GM23338 (cell line): ENCODE measurements around the gene SLC36A4. TPM values are rescaled to one million over a fixed set of nuclear protein-coding genes. Genes with fewer than 3 reads are reported as not detected.

ENCODE experiments used
- ATAC-seq: fragments of 200-7000 bp; cut with Tn5 transposase; 3 replicates; pipeline ENCODE4 v1.9.1; 2020
- DNase-seq: peaks from one replicate; pipeline ENCODE4 v3.0.0-alpha.2; 2015; ENCODE audit warnings: low spot score
- H2AFZ ChIP-seq: fragments of 200-600 bp; sonication (generic); 2 replicates; pipeline ENCODE4 v1.8.0; 2016; ENCODE audit warnings: antibody characterized with exemption, mild to moderate bottlenecking, moderate library complexity
- H3F3A ChIP-seq: fragments of 200-600 bp; sonication (generic); replicated peaks from 2 replicates; pipeline ENCODE4 v1.8.0; 2017; ENCODE audit warnings: antibody characterized with exemption, mixed run types, low read depth
- H3K27ac ChIP-seq: fragments of 200-600 bp; sonication (generic); 2 replicates; pipeline ENCODE4 v1.6.1; 2016; ENCODE audit warnings: low read depth
- H3K27me3 ChIP-seq: fragments of 200-600 bp; sonication (generic); 2 replicates; pipeline ENCODE4 v1.8.0; 2016; ENCODE audit warnings: mild to moderate bottlenecking, mixed run types, moderate library complexity; ENCODE audit not compliant: insufficient read depth
- H3K36me3 ChIP-seq: fragments of 200-600 bp; sonication (generic); 2 replicates; pipeline ENCODE4 v1.8.0; 2016; ENCODE audit warnings: mild to moderate bottlenecking; ENCODE audit not compliant: insufficient read depth
- H3K4me1 ChIP-seq: fragments of 200-600 bp; sonication (generic); 2 replicates; pipeline ENCODE4 v1.8.0; 2016; ENCODE audit warnings: mild to moderate bottlenecking, moderate library complexity; ENCODE audit not compliant: insufficient read depth
- H3K4me2 ChIP-seq: fragments of 200-600 bp; sonication (generic); 2 replicates; pipeline ENCODE4 v1.7.1; 2017; ENCODE audit warnings: mixed run types
- H3K4me3 ChIP-seq: fragments of 200-600 bp; sonication (generic); 2 replicates; pipeline ENCODE4 v1.6.1; 2016; ENCODE audit warnings: mixed run types
- H3K79me2 ChIP-seq: fragments of 200-600 bp; sonication (generic); replicated peaks from 2 replicates; pipeline ENCODE4 v1.8.0; 2017; ENCODE audit warnings: mild to moderate bottlenecking; ENCODE audit not compliant: insufficient read depth
- H3K9me2 ChIP-seq: fragments of 200-600 bp; sonication (generic); 2 replicates; pipeline ENCODE4 v1.8.0; 2017; ENCODE audit not compliant: insufficient read depth
- H4K20me1 ChIP-seq: fragments of 200-600 bp; sonication (generic); replicated peaks from 2 replicates; pipeline ENCODE4 v1.8.0; 2017; ENCODE audit warnings: mild to moderate bottlenecking; ENCODE audit not compliant: insufficient read depth
- H3K27ac Mint-ChIP-seq: 2 replicates; pipeline ENCODE4 v1.8.0; 2020; ENCODE audit warnings: inconsistent platforms, mild to moderate bottlenecking, moderate library complexity, mixed read lengths
- H3K27me3 Mint-ChIP-seq: 3 replicates; pipeline ENCODE4 v1.8.0; 2022; ENCODE audit warnings: low read depth, mild to moderate bottlenecking, moderate library complexity, mixed read lengths, inconsistent platforms; ENCODE audit not compliant: insufficient read depth, poor library complexity
- H3K36me3 Mint-ChIP-seq: 3 replicates; pipeline ENCODE4 v1.8.0; 2021; ENCODE audit warnings: low read depth, mild to moderate bottlenecking, inconsistent platforms, moderate library complexity, mixed read lengths
- H3K4me1 Mint-ChIP-seq: 3 replicates; pipeline ENCODE4 v1.8.0; 2020; ENCODE audit warnings: mild to moderate bottlenecking, inconsistent platforms, mixed read lengths
- H3K4me3 Mint-ChIP-seq: 3 replicates; pipeline ENCODE4 v1.8.0; 2021; ENCODE audit warnings: moderate library complexity, mild to moderate bottlenecking, inconsistent platforms, mixed read lengths
- H3K9me3 Mint-ChIP-seq: 3 replicates; pipeline ENCODE4 v1.8.0; 2020; ENCODE audit warnings: moderate library complexity, mild to moderate bottlenecking, inconsistent platforms, mixed read lengths
- CREB1 ChIP-seq: fragments of 250-450 bp; sonication (Bioruptor Pico); IDR thresholded peaks from 2 replicates; pipeline ENCODE4 v1.5.0; 2020; ENCODE audit warnings: low read depth, mild to moderate bottlenecking, moderate library complexity
- CTCF ChIP-seq, 2 experiments: fragments of 200-600 bp in 1 of 2; sonication (generic) in 1 of 2; conservative IDR thresholded peaks; 2 replicates each; pipeline versions ENCODE4 v1.5.1 to v1.6.1; 2016 to 2017; ENCODE audit warnings: antibody characterized with exemption in 2 of 2, low read depth in 2 of 2, mild to moderate bottlenecking in 2 of 2, moderate library complexity in 1 of 2
- ETS1 ChIP-seq: IDR thresholded peaks from 2 replicates; pipeline ENCODE4 v1.6.1; 2016; ENCODE audit warnings: antibody characterized with exemption
- EZH2 ChIP-seq: fragments of 200-600 bp; sonication (generic); IDR thresholded peaks from one replicate; pipeline ENCODE4 v1.8.0; 2017; ENCODE audit warnings: antibody characterized with exemption, mild to moderate bottlenecking, low read depth; ENCODE audit not compliant: unreplicated experiment
- EZH2phosphoT487 ChIP-seq: fragments of 200-600 bp; sonication (generic); IDR thresholded peaks from one replicate; pipeline ENCODE4 v1.8.1; 2018; ENCODE audit warnings: antibody characterized with exemption; ENCODE audit not compliant: unreplicated experiment
- JUNB ChIP-seq: IDR thresholded peaks from one replicate; pipeline ENCODE4 v1.6.1; 2016; ENCODE audit warnings: antibody characterized with exemption; ENCODE audit not compliant: unreplicated experiment
- NANOG ChIP-seq: IDR thresholded peaks from 2 replicates; pipeline ENCODE4 v1.6.1; 2016; ENCODE audit warnings: antibody characterized with exemption, borderline replicate concordance
- POLR2AphosphoS5 ChIP-seq: IDR thresholded peaks from 2 replicates; pipeline ENCODE4 v1.6.1; 2016; ENCODE audit warnings: antibody characterized with exemption, low read depth
- STAT1 ChIP-seq: IDR thresholded peaks from one replicate; pipeline ENCODE4 v1.6.1; 2016; ENCODE audit warnings: antibody characterized with exemption; ENCODE audit not compliant: unreplicated experiment
- ZNF114 ChIP-seq: fragments of 250-450 bp; sonication (Bioruptor Pico); IDR thresholded peaks from 2 replicates; pipeline ENCODE4 v1.5.0; 2020; ENCODE audit warnings: mild to moderate bottlenecking, moderate library complexity
- ZNF331 ChIP-seq: fragments of 250-450 bp; sonication (Bioruptor Pico); IDR thresholded peaks from 2 replicates; pipeline ENCODE4 v1.5.0; 2020; ENCODE audit warnings: low read depth, mild to moderate bottlenecking, moderate library complexity
- polyA plus RNA-seq: library from polyadenylated mRNA; unstranded; fragments of >200 nt; fragmentation: Nextera tagmentation; extraction: Ambion mirVana; gene quantifications from 2 replicates; pipeline ENCODE4 v1.2.1, GENCODE V29; 2016
- total RNA-seq: library from RNA; depleted of rRNA; stranded (reverse); fragments of >200 nt; shearing (Covaris generic); gene quantifications from 2 replicates; pipeline ENCODE4 v1.2.3, GENCODE V29; 2014
- TF ChIP-seq, protein P1 (sequence below): IDR thresholded peaks from one replicate; pipeline ENCODE4 v1.6.1; 2018; ENCODE audit warnings: antibody characterized with exemption; ENCODE audit not compliant: unreplicated experiment
- TF ChIP-seq, protein P2 (sequence below): fragments of 250-450 bp; sonication (Bioruptor Pico); IDR thresholded peaks from 2 replicates; pipeline ENCODE4 v1.5.0; 2020; ENCODE audit warnings: mild to moderate bottlenecking, moderate library complexity

The SLC36A4 gene
- total and polyA plus RNA-seq, 2 experiments from 2014 or later: 24.9 to 34.6 TPM

DNA sequence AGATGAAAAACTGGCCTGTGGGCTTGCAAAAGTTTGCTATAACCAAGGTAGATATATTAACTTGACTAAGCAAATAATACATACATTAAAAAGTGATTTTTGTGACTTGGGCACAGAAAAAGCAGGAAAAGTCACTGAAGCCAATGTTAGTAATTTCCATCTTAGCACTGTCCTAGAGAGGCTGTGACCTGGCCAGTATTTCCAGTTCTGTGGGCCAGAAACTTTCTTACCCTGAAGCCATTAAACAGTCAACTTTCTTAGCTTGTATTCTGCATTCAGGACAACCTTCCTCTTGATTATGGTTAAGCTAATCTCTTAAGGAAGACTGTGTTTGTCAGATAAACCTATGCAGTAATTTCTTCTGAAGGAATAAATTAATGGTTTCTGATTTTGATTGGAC, 22.3 kb upstream of the SLC36A4 start:
- H3K79me2 ChIP-seq: no peaks in the 10 kb centered on the region
- H3F3A ChIP-seq: no peaks in the 10 kb centered on the region
- H3K4me2 ChIP-seq: no peak overlapping the region
- DNase-seq: no peak
- Mint-ChIP-seq H3K27ac (no peak overlapping the region), H3K4me3 (no peak overlapping the region), H3K4me1 (peaks cover 4% of the 10 kb centered on the region; the same call in 2 of the 3 replicates), H3K9me3 (no peaks in the 10 kb centered on the region), H3K36me3 (no peaks in the 10 kb centered on the region), H3K27me3 (no peaks in the 10 kb centered on the region)
- H3K4me3 ChIP-seq: no peak overlapping the region
- no peaks in the 10 kb centered on the region for H3K4me1 ChIP-seq
- H3K27ac ChIP-seq: no peak overlapping the region
- no peak overlapping the region for H2AFZ ChIP-seq
- TF ChIP-seq NANOG (no peak), EZH2phosphoT487 (no peak), STAT1 (no peak), POLR2AphosphoS5 (no peak), ETS1 (no peak), CREB1 (CRISPR knock-in tag) (no peak), ZNF331 (CRISPR knock-in tag) (no peak), CTCF (conservative IDR thresholded peaks at IDR 0.05; ENCODE audit: low read depth in 2 of 2) (no peak), EZH2 (no peak), JUNB (no peak), ZNF114 (CRISPR knock-in tag) (no peak)
- TF ChIP-seq, protein P1, sequence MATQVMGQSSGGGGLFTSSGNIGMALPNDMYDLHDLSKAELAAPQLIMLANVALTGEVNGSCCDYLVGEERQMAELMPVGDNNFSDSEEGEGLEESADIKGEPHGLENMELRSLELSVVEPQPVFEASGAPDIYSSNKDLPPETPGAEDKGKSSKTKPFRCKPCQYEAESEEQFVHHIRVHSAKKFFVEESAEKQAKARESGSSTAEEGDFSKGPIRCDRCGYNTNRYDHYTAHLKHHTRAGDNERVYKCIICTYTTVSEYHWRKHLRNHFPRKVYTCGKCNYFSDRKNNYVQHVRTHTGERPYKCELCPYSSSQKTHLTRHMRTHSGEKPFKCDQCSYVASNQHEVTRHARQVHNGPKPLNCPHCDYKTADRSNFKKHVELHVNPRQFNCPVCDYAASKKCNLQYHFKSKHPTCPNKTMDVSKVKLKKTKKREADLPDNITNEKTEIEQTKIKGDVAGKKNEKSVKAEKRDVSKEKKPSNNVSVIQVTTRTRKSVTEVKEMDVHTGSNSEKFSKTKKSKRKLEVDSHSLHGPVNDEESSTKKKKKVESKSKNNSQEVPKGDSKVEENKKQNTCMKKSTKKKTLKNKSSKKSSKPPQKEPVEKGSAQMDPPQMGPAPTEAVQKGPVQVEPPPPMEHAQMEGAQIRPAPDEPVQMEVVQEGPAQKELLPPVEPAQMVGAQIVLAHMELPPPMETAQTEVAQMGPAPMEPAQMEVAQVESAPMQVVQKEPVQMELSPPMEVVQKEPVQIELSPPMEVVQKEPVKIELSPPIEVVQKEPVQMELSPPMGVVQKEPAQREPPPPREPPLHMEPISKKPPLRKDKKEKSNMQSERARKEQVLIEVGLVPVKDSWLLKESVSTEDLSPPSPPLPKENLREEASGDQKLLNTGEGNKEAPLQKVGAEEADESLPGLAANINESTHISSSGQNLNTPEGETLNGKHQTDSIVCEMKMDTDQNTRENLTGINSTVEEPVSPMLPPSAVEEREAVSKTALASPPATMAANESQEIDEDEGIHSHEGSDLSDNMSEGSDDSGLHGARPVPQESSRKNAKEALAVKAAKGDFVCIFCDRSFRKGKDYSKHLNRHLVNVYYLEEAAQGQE: no peak
- TF ChIP-seq, protein P2, sequence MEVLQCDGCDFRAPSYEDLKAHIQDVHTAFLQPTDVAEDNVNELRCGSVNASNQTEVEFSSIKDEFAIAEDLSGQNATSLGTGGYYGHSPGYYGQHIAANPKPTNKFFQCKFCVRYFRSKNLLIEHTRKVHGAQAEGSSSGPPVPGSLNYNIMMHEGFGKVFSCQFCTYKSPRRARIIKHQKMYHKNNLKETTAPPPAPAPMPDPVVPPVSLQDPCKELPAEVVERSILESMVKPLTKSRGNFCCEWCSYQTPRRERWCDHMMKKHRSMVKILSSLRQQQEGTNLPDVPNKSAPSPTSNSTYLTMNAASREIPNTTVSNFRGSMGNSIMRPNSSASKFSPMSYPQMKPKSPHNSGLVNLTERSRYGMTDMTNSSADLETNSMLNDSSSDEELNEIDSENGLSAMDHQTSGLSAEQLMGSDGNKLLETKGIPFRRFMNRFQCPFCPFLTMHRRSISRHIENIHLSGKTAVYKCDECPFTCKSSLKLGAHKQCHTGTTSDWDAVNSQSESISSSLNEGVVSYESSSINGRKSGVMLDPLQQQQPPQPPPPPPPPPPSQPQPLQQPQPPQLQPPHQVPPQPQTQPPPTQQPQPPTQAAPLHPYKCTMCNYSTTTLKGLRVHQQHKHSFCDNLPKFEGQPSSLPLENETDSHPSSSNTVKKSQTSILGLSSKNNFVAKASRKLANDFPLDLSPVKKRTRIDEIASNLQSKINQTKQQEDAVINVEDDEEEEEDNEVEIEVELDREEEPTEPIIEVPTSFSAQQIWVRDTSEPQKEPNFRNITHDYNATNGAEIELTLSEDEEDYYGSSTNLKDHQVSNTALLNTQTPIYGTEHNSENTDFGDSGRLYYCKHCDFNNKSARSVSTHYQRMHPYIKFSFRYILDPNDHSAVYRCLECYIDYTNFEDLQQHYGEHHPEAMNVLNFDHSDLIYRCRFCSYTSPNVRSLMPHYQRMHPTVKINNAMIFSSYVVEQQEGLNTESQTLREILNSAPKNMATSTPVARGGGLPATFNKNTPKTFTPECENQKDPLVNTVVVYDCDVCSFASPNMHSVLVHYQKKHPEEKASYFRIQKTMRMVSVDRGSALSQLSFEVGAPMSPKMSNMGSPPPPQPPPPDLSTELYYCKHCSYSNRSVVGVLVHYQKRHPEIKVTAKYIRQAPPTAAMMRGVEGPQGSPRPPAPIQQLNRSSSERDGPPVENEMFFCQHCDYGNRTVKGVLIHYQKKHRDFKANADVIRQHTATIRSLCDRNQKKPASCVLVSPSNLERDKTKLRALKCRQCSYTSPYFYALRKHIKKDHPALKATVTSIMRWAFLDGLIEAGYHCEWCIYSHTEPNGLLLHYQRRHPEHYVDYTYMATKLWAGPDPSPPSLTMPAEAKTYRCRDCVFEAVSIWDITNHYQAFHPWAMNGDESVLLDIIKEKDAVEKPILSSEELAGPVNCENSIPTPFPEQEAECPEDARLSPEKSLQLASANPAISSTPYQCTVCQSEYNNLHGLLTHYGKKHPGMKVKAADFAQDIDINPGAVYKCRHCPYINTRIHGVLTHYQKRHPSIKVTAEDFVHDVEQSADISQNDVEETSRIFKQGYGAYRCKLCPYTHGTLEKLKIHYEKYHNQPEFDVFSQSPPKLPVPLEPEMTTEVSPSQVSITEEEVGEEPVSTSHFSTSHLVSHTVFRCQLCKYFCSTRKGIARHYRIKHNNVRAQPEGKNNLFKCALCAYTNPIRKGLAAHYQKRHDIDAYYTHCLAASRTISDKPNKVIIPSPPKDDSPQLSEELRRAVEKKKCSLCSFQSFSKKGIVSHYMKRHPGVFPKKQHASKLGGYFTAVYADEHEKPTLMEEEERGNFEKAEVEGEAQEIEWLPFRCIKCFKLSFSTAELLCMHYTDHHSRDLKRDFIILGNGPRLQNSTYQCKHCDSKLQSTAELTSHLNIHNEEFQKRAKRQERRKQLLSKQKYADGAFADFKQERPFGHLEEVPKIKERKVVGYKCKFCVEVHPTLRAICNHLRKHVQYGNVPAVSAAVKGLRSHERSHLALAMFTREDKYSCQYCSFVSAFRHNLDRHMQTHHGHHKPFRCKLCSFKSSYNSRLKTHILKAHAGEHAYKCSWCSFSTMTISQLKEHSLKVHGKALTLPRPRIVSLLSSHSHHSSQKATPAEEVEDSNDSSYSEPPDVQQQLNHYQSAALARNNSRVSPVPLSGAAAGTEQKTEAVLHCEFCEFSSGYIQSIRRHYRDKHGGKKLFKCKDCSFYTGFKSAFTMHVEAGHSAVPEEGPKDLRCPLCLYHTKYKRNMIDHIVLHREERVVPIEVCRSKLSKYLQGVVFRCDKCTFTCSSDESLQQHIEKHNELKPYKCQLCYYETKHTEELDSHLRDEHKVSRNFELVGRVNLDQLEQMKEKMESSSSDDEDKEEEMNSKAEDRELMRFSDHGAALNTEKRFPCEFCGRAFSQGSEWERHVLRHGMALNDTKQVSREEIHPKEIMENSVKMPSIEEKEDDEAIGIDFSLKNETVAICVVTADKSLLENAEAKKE: no peak
- ATAC-seq: no peak
- H3K27me3 ChIP-seq: no peaks in the 10 kb centered on the region
- no peaks in the 10 kb centered on the region; the same call in 1 of the 2 replicates for H3K9me2 ChIP-seq
- H4K20me1 ChIP-seq: no peaks in the 10 kb centered on the region
- no peaks in the 10 kb centered on the region for H3K36me3 ChIP-seq
